GM12801 (cell line): ENCODE data around the gene ANKRD40.

Experiments used
- CTCF ChIP-seq: IDR thresholded peaks from one replicate; pipeline ENCODE4 v1.5.1; 2011; ENCODE audit warnings: control low read depth; ENCODE audit not compliant: insufficient read length; ENCODE audit errors: extremely low read depth

The ANKRD40 gene

GRCh38 chr17:50708050-50709000 is 611 bp upstream of the ANKRD40 start:
- no peak for TF ChIP-seq CTCF

GRCh38 chr17:50703162-50703561 is 4.6 kb downstream of the ANKRD40 start:
- TF ChIP-seq CTCF = no peak

GRCh38 chr17:50699410-50699809 is 8.3 kb downstream of the ANKRD40 start:
- no peak for TF ChIP-seq CTCF

GRCh38 chr17:50697663-50698272 is 9.9 kb downstream of the ANKRD40 start:
- no peak for TF ChIP-seq CTCF

- no peak for TF ChIP-seq CTCF
These were observed 10.7 kb downstream of the ANKRD40 start for GRCh38 chr17:50697062-50697461.

- no peak for TF ChIP-seq CTCF
These were observed 11.3 kb downstream of the ANKRD40 start for GRCh38 chr17:50696365-50696879.

- TF ChIP-seq CTCF = no peak
These were observed 14.6 kb downstream of the ANKRD40 start for GRCh38 chr17:50693036-50693682.
